GM23338 (cell line): Measurements from ENCODE around the gene SRXN1. TPM values are rescaled to one million over a fixed set of nuclear protein-coding genes. Genes with fewer than 3 reads are reported as not detected.

Source experiments
- ATAC-seq: fragments of 200-7000 bp; cut with Tn5 transposase; 3 replicates; pipeline ENCODE4 v1.9.1; 2020
- DNase-seq: peaks from one replicate; pipeline ENCODE4 v3.0.0-alpha.2; 2015; ENCODE audit warnings: low spot score
- H2AFZ ChIP-seq: fragments of 200-600 bp; sonication (generic); 2 replicates; pipeline ENCODE4 v1.8.0; 2016; ENCODE audit warnings: antibody characterized with exemption, mild to moderate bottlenecking, moderate library complexity
- H3F3A ChIP-seq: fragments of 200-600 bp; sonication (generic); replicated peaks from 2 replicates; pipeline ENCODE4 v1.8.0; 2017; ENCODE audit warnings: antibody characterized with exemption, mixed run types, low read depth
- H3K27ac ChIP-seq: fragments of 200-600 bp; sonication (generic); 2 replicates; pipeline ENCODE4 v1.6.1; 2016; ENCODE audit warnings: low read depth
- H3K27me3 ChIP-seq: fragments of 200-600 bp; sonication (generic); 2 replicates; pipeline ENCODE4 v1.8.0; 2016; ENCODE audit warnings: mild to moderate bottlenecking, mixed run types, moderate library complexity; ENCODE audit not compliant: insufficient read depth
- H3K36me3 ChIP-seq: fragments of 200-600 bp; sonication (generic); 2 replicates; pipeline ENCODE4 v1.8.0; 2016; ENCODE audit warnings: mild to moderate bottlenecking; ENCODE audit not compliant: insufficient read depth
- H3K4me1 ChIP-seq: fragments of 200-600 bp; sonication (generic); 2 replicates; pipeline ENCODE4 v1.8.0; 2016; ENCODE audit warnings: mild to moderate bottlenecking, moderate library complexity; ENCODE audit not compliant: insufficient read depth
- H3K4me2 ChIP-seq: fragments of 200-600 bp; sonication (generic); 2 replicates; pipeline ENCODE4 v1.7.1; 2017; ENCODE audit warnings: mixed run types
- H3K4me3 ChIP-seq: fragments of 200-600 bp; sonication (generic); 2 replicates; pipeline ENCODE4 v1.6.1; 2016; ENCODE audit warnings: mixed run types
- H3K79me2 ChIP-seq: fragments of 200-600 bp; sonication (generic); replicated peaks from 2 replicates; pipeline ENCODE4 v1.8.0; 2017; ENCODE audit warnings: mild to moderate bottlenecking; ENCODE audit not compliant: insufficient read depth
- H3K9me2 ChIP-seq: fragments of 200-600 bp; sonication (generic); 2 replicates; pipeline ENCODE4 v1.8.0; 2017; ENCODE audit not compliant: insufficient read depth
- H4K20me1 ChIP-seq: fragments of 200-600 bp; sonication (generic); replicated peaks from 2 replicates; pipeline ENCODE4 v1.8.0; 2017; ENCODE audit warnings: mild to moderate bottlenecking; ENCODE audit not compliant: insufficient read depth
- H3K27ac Mint-ChIP-seq: 2 replicates; pipeline ENCODE4 v1.8.0; 2020; ENCODE audit warnings: inconsistent platforms, mild to moderate bottlenecking, moderate library complexity, mixed read lengths
- H3K27me3 Mint-ChIP-seq: 3 replicates; pipeline ENCODE4 v1.8.0; 2022; ENCODE audit warnings: low read depth, mild to moderate bottlenecking, moderate library complexity, mixed read lengths, inconsistent platforms; ENCODE audit not compliant: insufficient read depth, poor library complexity
- H3K36me3 Mint-ChIP-seq: 3 replicates; pipeline ENCODE4 v1.8.0; 2021; ENCODE audit warnings: low read depth, mild to moderate bottlenecking, inconsistent platforms, moderate library complexity, mixed read lengths
- H3K4me1 Mint-ChIP-seq: 3 replicates; pipeline ENCODE4 v1.8.0; 2020; ENCODE audit warnings: mild to moderate bottlenecking, inconsistent platforms, mixed read lengths
- H3K4me3 Mint-ChIP-seq: 3 replicates; pipeline ENCODE4 v1.8.0; 2021; ENCODE audit warnings: moderate library complexity, mild to moderate bottlenecking, inconsistent platforms, mixed read lengths
- H3K9me3 Mint-ChIP-seq: 3 replicates; pipeline ENCODE4 v1.8.0; 2020; ENCODE audit warnings: moderate library complexity, mild to moderate bottlenecking, inconsistent platforms, mixed read lengths
- CREB1 ChIP-seq: fragments of 250-450 bp; sonication (Bioruptor Pico); IDR thresholded peaks from 2 replicates; pipeline ENCODE4 v1.5.0; 2020; ENCODE audit warnings: low read depth, mild to moderate bottlenecking, moderate library complexity
- ETS1 ChIP-seq: IDR thresholded peaks from 2 replicates; pipeline ENCODE4 v1.6.1; 2016; ENCODE audit warnings: antibody characterized with exemption
- EZH2 ChIP-seq: fragments of 200-600 bp; sonication (generic); IDR thresholded peaks from one replicate; pipeline ENCODE4 v1.8.0; 2017; ENCODE audit warnings: antibody characterized with exemption, mild to moderate bottlenecking, low read depth; ENCODE audit not compliant: unreplicated experiment
- EZH2phosphoT487 ChIP-seq: fragments of 200-600 bp; sonication (generic); IDR thresholded peaks from one replicate; pipeline ENCODE4 v1.8.1; 2018; ENCODE audit warnings: antibody characterized with exemption; ENCODE audit not compliant: unreplicated experiment
- JUNB ChIP-seq: IDR thresholded peaks from one replicate; pipeline ENCODE4 v1.6.1; 2016; ENCODE audit warnings: antibody characterized with exemption; ENCODE audit not compliant: unreplicated experiment
- NANOG ChIP-seq: IDR thresholded peaks from 2 replicates; pipeline ENCODE4 v1.6.1; 2016; ENCODE audit warnings: antibody characterized with exemption, borderline replicate concordance
- POLR2AphosphoS5 ChIP-seq: IDR thresholded peaks from 2 replicates; pipeline ENCODE4 v1.6.1; 2016; ENCODE audit warnings: antibody characterized with exemption, low read depth
- STAT1 ChIP-seq: IDR thresholded peaks from one replicate; pipeline ENCODE4 v1.6.1; 2016; ENCODE audit warnings: antibody characterized with exemption; ENCODE audit not compliant: unreplicated experiment
- ZNF114 ChIP-seq: fragments of 250-450 bp; sonication (Bioruptor Pico); IDR thresholded peaks from 2 replicates; pipeline ENCODE4 v1.5.0; 2020; ENCODE audit warnings: mild to moderate bottlenecking, moderate library complexity
- ZNF331 ChIP-seq: fragments of 250-450 bp; sonication (Bioruptor Pico); IDR thresholded peaks from 2 replicates; pipeline ENCODE4 v1.5.0; 2020; ENCODE audit warnings: low read depth, mild to moderate bottlenecking, moderate library complexity
- polyA plus RNA-seq: library from polyadenylated mRNA; unstranded; fragments of >200 nt; fragmentation: Nextera tagmentation; extraction: Ambion mirVana; gene quantifications from 2 replicates; pipeline ENCODE4 v1.2.1, GENCODE V29; 2016
- total RNA-seq: library from RNA; depleted of rRNA; stranded (reverse); fragments of >200 nt; shearing (Covaris generic); gene quantifications from 2 replicates; pipeline ENCODE4 v1.2.3, GENCODE V29; 2014
- TF ChIP-seq, protein P1 (sequence below): IDR thresholded peaks from one replicate; pipeline ENCODE4 v1.6.1; 2018; ENCODE audit warnings: antibody characterized with exemption; ENCODE audit not compliant: unreplicated experiment
- TF ChIP-seq, protein P2 (sequence below), 2 experiments: fragments of 200-600 bp in 1 of 2; sonication (generic) in 1 of 2; conservative IDR thresholded peaks; 2 replicates each; pipeline versions ENCODE4 v1.5.1 to v1.6.1; 2016 to 2017; ENCODE audit warnings: antibody characterized with exemption in 2 of 2, low read depth in 2 of 2, mild to moderate bottlenecking in 2 of 2, moderate library complexity in 1 of 2

Gene SRXN1
- total and polyA plus RNA-seq, 2 experiments from 2014 or later: 8.4 to 26.6 TPM

GRCh38 chr20:650281-650680 is 2.7 kb downstream of the SRXN1 start (continued):
- TF ChIP-seq, protein P1, sequence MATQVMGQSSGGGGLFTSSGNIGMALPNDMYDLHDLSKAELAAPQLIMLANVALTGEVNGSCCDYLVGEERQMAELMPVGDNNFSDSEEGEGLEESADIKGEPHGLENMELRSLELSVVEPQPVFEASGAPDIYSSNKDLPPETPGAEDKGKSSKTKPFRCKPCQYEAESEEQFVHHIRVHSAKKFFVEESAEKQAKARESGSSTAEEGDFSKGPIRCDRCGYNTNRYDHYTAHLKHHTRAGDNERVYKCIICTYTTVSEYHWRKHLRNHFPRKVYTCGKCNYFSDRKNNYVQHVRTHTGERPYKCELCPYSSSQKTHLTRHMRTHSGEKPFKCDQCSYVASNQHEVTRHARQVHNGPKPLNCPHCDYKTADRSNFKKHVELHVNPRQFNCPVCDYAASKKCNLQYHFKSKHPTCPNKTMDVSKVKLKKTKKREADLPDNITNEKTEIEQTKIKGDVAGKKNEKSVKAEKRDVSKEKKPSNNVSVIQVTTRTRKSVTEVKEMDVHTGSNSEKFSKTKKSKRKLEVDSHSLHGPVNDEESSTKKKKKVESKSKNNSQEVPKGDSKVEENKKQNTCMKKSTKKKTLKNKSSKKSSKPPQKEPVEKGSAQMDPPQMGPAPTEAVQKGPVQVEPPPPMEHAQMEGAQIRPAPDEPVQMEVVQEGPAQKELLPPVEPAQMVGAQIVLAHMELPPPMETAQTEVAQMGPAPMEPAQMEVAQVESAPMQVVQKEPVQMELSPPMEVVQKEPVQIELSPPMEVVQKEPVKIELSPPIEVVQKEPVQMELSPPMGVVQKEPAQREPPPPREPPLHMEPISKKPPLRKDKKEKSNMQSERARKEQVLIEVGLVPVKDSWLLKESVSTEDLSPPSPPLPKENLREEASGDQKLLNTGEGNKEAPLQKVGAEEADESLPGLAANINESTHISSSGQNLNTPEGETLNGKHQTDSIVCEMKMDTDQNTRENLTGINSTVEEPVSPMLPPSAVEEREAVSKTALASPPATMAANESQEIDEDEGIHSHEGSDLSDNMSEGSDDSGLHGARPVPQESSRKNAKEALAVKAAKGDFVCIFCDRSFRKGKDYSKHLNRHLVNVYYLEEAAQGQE: no peak
- TF ChIP-seq, protein P2, sequence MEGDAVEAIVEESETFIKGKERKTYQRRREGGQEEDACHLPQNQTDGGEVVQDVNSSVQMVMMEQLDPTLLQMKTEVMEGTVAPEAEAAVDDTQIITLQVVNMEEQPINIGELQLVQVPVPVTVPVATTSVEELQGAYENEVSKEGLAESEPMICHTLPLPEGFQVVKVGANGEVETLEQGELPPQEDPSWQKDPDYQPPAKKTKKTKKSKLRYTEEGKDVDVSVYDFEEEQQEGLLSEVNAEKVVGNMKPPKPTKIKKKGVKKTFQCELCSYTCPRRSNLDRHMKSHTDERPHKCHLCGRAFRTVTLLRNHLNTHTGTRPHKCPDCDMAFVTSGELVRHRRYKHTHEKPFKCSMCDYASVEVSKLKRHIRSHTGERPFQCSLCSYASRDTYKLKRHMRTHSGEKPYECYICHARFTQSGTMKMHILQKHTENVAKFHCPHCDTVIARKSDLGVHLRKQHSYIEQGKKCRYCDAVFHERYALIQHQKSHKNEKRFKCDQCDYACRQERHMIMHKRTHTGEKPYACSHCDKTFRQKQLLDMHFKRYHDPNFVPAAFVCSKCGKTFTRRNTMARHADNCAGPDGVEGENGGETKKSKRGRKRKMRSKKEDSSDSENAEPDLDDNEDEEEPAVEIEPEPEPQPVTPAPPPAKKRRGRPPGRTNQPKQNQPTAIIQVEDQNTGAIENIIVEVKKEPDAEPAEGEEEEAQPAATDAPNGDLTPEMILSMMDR (conservative IDR thresholded peaks at IDR 0.05; ENCODE audit: low read depth in 2 of 2): no peak
- no peak for TF ChIP-seq EZH2phosphoT487
- TF ChIP-seq NANOG: no peak
- TF ChIP-seq JUNB: no peak
- TF ChIP-seq CREB1 (CRISPR knock-in tag): no peak
- TF ChIP-seq EZH2: no peak
- no peak for TF ChIP-seq ZNF114 (CRISPR knock-in tag)
- TF ChIP-seq POLR2AphosphoS5: no peak
- TF ChIP-seq ZNF331: no peak
- TF ChIP-seq STAT1: no peak

- ATAC-seq: no peak
- Histone ChIP-seq H3K36me3 (no peaks in the 10 kb centered on the region), H4K20me1 (no peaks in the 10 kb centered on the region; the same call in 1 of the 2 replicates), H3K9me2 (no peaks in the 10 kb centered on the region), H3F3A (0 out of 2 replicates have a peak, but pooled peaks cover 10% of the 10 kb centered on the region), H3K4me3 (no peak overlapping the region), H3K27ac (no peak overlapping the region), H2AFZ (no peak overlapping the region), H3K4me1 (peaks cover 15% of the 10 kb centered on the region), H3K27me3 (no peaks in the 10 kb centered on the region), H3K4me2 (no peak overlapping the region), H3K79me2 (0 out of 2 replicates have a peak, but pooled peaks cover 3% of the 10 kb centered on the region)
- no peak overlapping the region for H3K27ac Mint-ChIP-seq
- H3K36me3 Mint-ChIP-seq: peaks cover 43% of the 10 kb centered on the region
- H3K4me1 Mint-ChIP-seq: peaks cover 25% of the 10 kb centered on the region
- H3K4me3 Mint-ChIP-seq: no peak overlapping the region
- peaks cover 18% of the 10 kb centered on the region for H3K27me3 Mint-ChIP-seq
- no peak for DNase-seq
- H3K9me3 Mint-ChIP-seq: peaks cover 7% of the 10 kb centered on the region; the same call in 2 of the 3 replicates
- TF ChIP-seq ZNF114 (CRISPR knock-in tag) (no peak), CREB1 (CRISPR knock-in tag) (no peak), ETS1 (no peak), EZH2phosphoT487 (no peak), STAT1 (no peak), JUNB (no peak), POLR2AphosphoS5 (no peak), ZNF331 (no peak)
- TF ChIP-seq, protein P2 (conservative IDR thresholded peaks at IDR 0.05; ENCODE audit: low read depth in 2 of 2): no peak
- TF ChIP-seq, protein P1: no peak
Observed at GRCh38 chr20:647479-648019, 5.5 kb downstream of the SRXN1 start.
